ENCODE measurements around the gene CDC5L.

CDC5L gene

GRCh38 chr6:44410363-44410762, 22.9 kb downstream of the CDC5L start:
- H3K4me3 ChIP-seq (ENCODE audit: low read depth, low read length) = no peak overlapping the region

- H3K4me3 ChIP-seq (ENCODE audit: low read depth, low read length) = no peak overlapping the region
Measured at GRCh38 chr6:44411141-44411540, 23.6 kb downstream of the CDC5L start.

- H3K4me3 ChIP-seq (ENCODE audit: low read depth, low read length) = no peak overlapping the region
Measured at GRCh38 chr6:44415449-44415848, 27.9 kb downstream of the CDC5L start.

- no peak overlapping the region for H3K4me3 ChIP-seq (ENCODE audit: low read depth, low read length)
Measured at GRCh38 chr6:44415873-44416502, 28.5 kb downstream of the CDC5L start.

- no peak overlapping the region for H3K4me3 ChIP-seq (ENCODE audit: low read depth, low read length)
Measured at GRCh38 chr6:44422531-44422930, 35.0 kb downstream of the CDC5L start.

- H3K4me3 ChIP-seq (ENCODE audit: low read depth, low read length) = no peak overlapping the region
Measured at GRCh38 chr6:44423306-44423705, 35.8 kb downstream of the CDC5L start.

- no peak overlapping the region for H3K4me3 ChIP-seq (ENCODE audit: low read depth, low read length)
Measured at GRCh38 chr6:44425951-44426350, 38.4 kb downstream of the CDC5L start.

- no peak overlapping the region for H3K4me3 ChIP-seq (ENCODE audit: low read depth, low read length)
Measured at GRCh38 chr6:44428682-44429081, 41.2 kb downstream of the CDC5L start.

- H3K4me3 ChIP-seq (ENCODE audit: low read depth, low read length) = no peak overlapping the region
Measured at GRCh38 chr6:44430326-44430725, 42.8 kb downstream of the CDC5L start.

- no peak overlapping the region for H3K4me3 ChIP-seq (ENCODE audit: low read depth, low read length)
Measured at GRCh38 chr6:44431118-44431725, 43.7 kb downstream of the CDC5L start.

- H3K4me3 ChIP-seq (ENCODE audit: low read depth, low read length) = no peak overlapping the region
Measured at GRCh38 chr6:44432227-44432626, 44.7 kb downstream of the CDC5L start.

GRCh38 chr6:44432726-44433125, 45.2 kb downstream of the CDC5L start:
- no peak overlapping the region for H3K4me3 ChIP-seq (ENCODE audit: low read depth, low read length)

- H3K4me3 ChIP-seq (ENCODE audit: low read depth, low read length) = no peak overlapping the region
Measured at GRCh38 chr6:44435500-44435899, 48.0 kb downstream of the CDC5L start.

GRCh38 chr6:44438827-44439226, 51.3 kb downstream of the CDC5L start:
- no peak overlapping the region for H3K4me3 ChIP-seq (ENCODE audit: low read depth, low read length)

- H3K4me3 ChIP-seq (ENCODE audit: low read depth, low read length) = no peak overlapping the region
Measured at GRCh38 chr6:44439270-44440045, 52.0 kb downstream of the CDC5L start.

- H3K4me3 ChIP-seq (ENCODE audit: low read depth, low read length) = no peak overlapping the region
Measured at GRCh38 chr6:44441091-44441855, 53.8 kb downstream of the CDC5L start.

GRCh38 chr6:44442236-44442635, 54.7 kb downstream of the CDC5L start:
- H3K4me3 ChIP-seq (ENCODE audit: low read depth, low read length) = no peak overlapping the region

GRCh38 chr6:44442833-44443444, 55.4 kb downstream of the CDC5L start:
- H3K4me3 ChIP-seq (ENCODE audit: low read depth, low read length) = no peak overlapping the region

- H3K4me3 ChIP-seq (ENCODE audit: low read depth, low read length) = no peak overlapping the region
Measured at GRCh38 chr6:44444853-44445252, 57.3 kb downstream of the CDC5L start.

- no peak overlapping the region for H3K4me3 ChIP-seq (ENCODE audit: low read depth, low read length)
Measured at GRCh38 chr6:44446626-44447300, 59.3 kb downstream of the CDC5L start.
